GM12801 (cell line): ENCODE data around the gene ALDH9A1.

Experiments
- CTCF ChIP-seq: IDR thresholded peaks from one replicate; pipeline ENCODE4 v1.5.1; 2011; ENCODE audit warnings: control low read depth; ENCODE audit not compliant: insufficient read length; ENCODE audit errors: extremely low read depth

Gene ALDH9A1

GRCh38 chr1:165680303-165680702 lies 18.1 kb downstream of the ALDH9A1 start:
- no peak for TF ChIP-seq CTCF

- TF ChIP-seq CTCF = no peak
Measured at GRCh38 chr1:165679282-165680036, 18.9 kb downstream of the ALDH9A1 start.

- no peak for TF ChIP-seq CTCF
Measured at GRCh38 chr1:165678509-165678908, 19.9 kb downstream of the ALDH9A1 start.

GRCh38 chr1:165675794-165676193 lies 22.6 kb downstream of the ALDH9A1 start:
- TF ChIP-seq CTCF = no peak

- no peak for TF ChIP-seq CTCF
Measured at GRCh38 chr1:165674599-165674998, 23.8 kb downstream of the ALDH9A1 start.

GRCh38 chr1:165671526-165671925 lies 26.8 kb downstream of the ALDH9A1 start:
- no peak for TF ChIP-seq CTCF

GRCh38 chr1:165668184-165668583 lies 30.2 kb downstream of the ALDH9A1 start:
- no peak for TF ChIP-seq CTCF
